Smooth muscle cell (in vitro differentiated cells): ENCODE measurements around the gene LKAAEAR1. TPM values are rescaled to one million over a fixed set of nuclear protein-coding genes. Genes with fewer than 3 reads are reported as not detected.

Experiments
- DNase-seq: peaks from one replicate; lab custom pipeline; 2025; ENCODE audit not compliant: unreplicated experiment; lab: John Stamatoyannopoulos, UW
- H2AFZ ChIP-seq: fragments of 200-600 bp; sonication (generic); 2 replicates; pipeline ENCODE4 v1.6.0; 2016; ENCODE audit warnings: antibody characterized with exemption, low read depth, mild to moderate bottlenecking
- H3F3A ChIP-seq: fragments of 200-600 bp; sonication (generic); 2 replicates; pipeline ENCODE4 v1.6.0; 2017; ENCODE audit warnings: antibody characterized with exemption, low read depth
- H3K27ac ChIP-seq: fragments of 200-600 bp; sonication (generic); 2 replicates; pipeline ENCODE4 v1.5.1; 2016; ENCODE audit warnings: low read depth, mild to moderate bottlenecking
- H3K27me3 ChIP-seq: fragments of 200-600 bp; sonication (generic); 2 replicates; pipeline ENCODE4 v1.6.1; 2016; ENCODE audit warnings: low read depth, mild to moderate bottlenecking
- H3K36me3 ChIP-seq: fragments of 200-600 bp; sonication (generic); 2 replicates; pipeline ENCODE4 v1.5.1; 2016; ENCODE audit warnings: low read depth
- H3K4me1 ChIP-seq: fragments of 200-600 bp; sonication (generic); 2 replicates; pipeline ENCODE4 v1.5.1; 2016; ENCODE audit warnings: low read depth
- H3K4me2 ChIP-seq: fragments of 200-600 bp; sonication (generic); 2 replicates; pipeline ENCODE4 v1.6.0; 2016; ENCODE audit warnings: mild to moderate bottlenecking
- H3K4me3 ChIP-seq: fragments of 200-600 bp; sonication (generic); 2 replicates; pipeline ENCODE4 v1.5.1; 2016; ENCODE audit warnings: mild to moderate bottlenecking
- H3K79me2 ChIP-seq: fragments of 200-600 bp; sonication (generic); 2 replicates; pipeline ENCODE4 v1.6.0; 2016; ENCODE audit warnings: low read depth, mild to moderate bottlenecking
- H3K9ac ChIP-seq: fragments of 200-600 bp; sonication (generic); 2 replicates; pipeline ENCODE4 v1.6.0; 2016; ENCODE audit warnings: low read depth
- H3K9me3 ChIP-seq: fragments of 200-600 bp; sonication (generic); replicated peaks from 2 replicates; pipeline ENCODE4 v1.5.1; 2016; ENCODE audit warnings: low read depth
- H4K20me1 ChIP-seq: fragments of 200-600 bp; sonication (generic); 2 replicates; pipeline ENCODE4 v1.6.0; 2016; ENCODE audit warnings: low read depth
- CTCF ChIP-seq: fragments of 200-600 bp; sonication (generic); IDR thresholded peaks from 2 replicates; pipeline ENCODE4 v1.5.1; 2017; ENCODE audit warnings: borderline replicate concordance, mild to moderate bottlenecking, antibody characterized with exemption; ENCODE audit not compliant: insufficient read depth, poor library complexity, severe bottlenecking
- WGBS: methylation state at CpG from one replicate; pipeline ENCODE4 v1.1.7; 2016; ENCODE audit warnings: low lambda C conversion rate; 5-methylcytosine and 5-hydroxymethylcytosine counted together
- polyA plus RNA-seq: library from polyadenylated mRNA; unstranded; fragments of >200 nt; fragmentation: Nextera tagmentation; extraction: Ambion mirVana; gene quantifications from 2 replicates; pipeline ENCODE4 v1.2.1, GENCODE V29; 2016
- total RNA-seq: library from RNA; depleted of rRNA; stranded (reverse); fragments of >200 nt; gene quantifications from 2 replicates; pipeline ENCODE4 v1.2.3, GENCODE V29; 2014

LKAAEAR1 gene
- total and polyA plus RNA-seq, 2 experiments from 2014 or later = 0.79 TPM; not detected in 1

DNA sequence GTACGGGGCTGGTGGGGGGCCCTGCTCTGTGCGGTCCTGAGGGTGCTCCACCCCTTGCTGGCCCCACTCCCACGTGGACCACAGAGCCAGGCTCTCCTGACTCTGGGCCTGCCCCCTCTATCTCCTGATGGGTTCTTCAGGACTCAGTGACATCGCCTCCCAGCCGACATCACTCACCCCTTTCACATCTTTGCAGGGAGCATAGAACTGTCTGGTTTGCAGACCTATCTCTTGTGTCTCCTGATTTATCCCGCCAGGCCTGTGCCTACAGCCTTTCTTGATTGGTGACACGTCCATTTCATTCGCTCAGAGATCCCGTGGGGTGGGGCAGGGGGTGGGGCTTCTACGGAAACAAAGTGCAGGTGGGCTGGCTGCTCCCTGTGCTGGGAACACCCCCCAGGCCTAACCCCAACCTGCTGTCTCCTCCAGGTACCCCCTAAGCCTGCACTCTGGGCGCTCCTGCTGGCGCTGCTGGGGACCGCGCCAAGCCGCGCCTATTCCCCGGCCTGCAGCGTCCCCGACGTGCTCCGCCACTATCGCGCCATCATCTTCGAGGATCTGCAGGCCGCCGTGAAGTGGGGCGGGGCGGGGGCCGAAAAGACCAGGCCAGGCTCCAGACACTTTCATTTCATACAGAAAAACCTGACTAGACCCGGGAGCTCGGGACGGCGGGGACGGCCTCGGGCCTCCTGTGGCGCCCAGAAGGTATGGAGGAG lies 46.5 kb downstream of the LKAAEAR1 start:
- H4K20me1 ChIP-seq = no peaks in the 10 kb centered on the region
- peaks cover 10% of the 10 kb centered on the region for H3K4me1 ChIP-seq
- peak overlapping the region; percentile 95 for H3K4me2 ChIP-seq
- no peak overlapping the region for H3K27ac ChIP-seq
- WGBS = 19% methylated on average over 36 of the region's 36 CpGs
- H3K9me3 ChIP-seq = no peaks in the 10 kb centered on the region
- peaks cover 41% of the 10 kb centered on the region for H3K27me3 ChIP-seq
- peak; percentile 2 for TF ChIP-seq CTCF
- no peak overlapping the region for H2AFZ ChIP-seq
- H3K36me3 ChIP-seq = no peaks in the 10 kb centered on the region
- peak overlapping the region; percentile 67 for H3K4me3 ChIP-seq
- no peak for DNase-seq
- H3F3A ChIP-seq = no peaks in the 10 kb centered on the region
- no peak overlapping the region for H3K9ac ChIP-seq
- no peaks in the 10 kb centered on the region for H3K79me2 ChIP-seq

GRCh38 chr20:64037199-64037497 lies 47.0 kb downstream of the LKAAEAR1 start:
- Histone ChIP-seq H3K9me3 (no peaks in the 10 kb centered on the region), H3K27ac (no peak overlapping the region), H3K4me1 (peaks cover 7% of the 10 kb centered on the region), H3K4me2 (no peak overlapping the region), H3K36me3 (no peaks in the 10 kb centered on the region), H3K9ac (no peak overlapping the region), H3K4me3 (no peak overlapping the region), H2AFZ (no peak overlapping the region), H4K20me1 (no peaks in the 10 kb centered on the region), H3K27me3 (peaks cover 39% of the 10 kb centered on the region), H3F3A (no peaks in the 10 kb centered on the region), H3K79me2 (no peaks in the 10 kb centered on the region)
- 81% methylated on average over 3 of the region's 3 CpGs for WGBS
- no peak for DNase-seq
- no peak for TF ChIP-seq CTCF

- no peaks in the 10 kb centered on the region for H4K20me1 ChIP-seq
- peaks cover 2% of the 10 kb centered on the region for H3K4me1 ChIP-seq
- no peak overlapping the region for H3K4me3 ChIP-seq
- H3K79me2 ChIP-seq = no peaks in the 10 kb centered on the region
- TF ChIP-seq CTCF = no peak
- peaks cover 33% of the 10 kb centered on the region for H3K27me3 ChIP-seq
- no peaks in the 10 kb centered on the region for H3F3A ChIP-seq
- H3K4me2 ChIP-seq = no peak overlapping the region
- no peak for DNase-seq
- H3K9ac ChIP-seq = no peak overlapping the region
- WGBS = 72% methylated on average over 17 of the region's 17 CpGs
- H3K36me3 ChIP-seq = no peaks in the 10 kb centered on the region
- no peak overlapping the region for H3K27ac ChIP-seq
- no peak overlapping the region for H2AFZ ChIP-seq
- H3K9me3 ChIP-seq = no peaks in the 10 kb centered on the region
These were observed 47.6 kb downstream of the LKAAEAR1 start for GRCh38 chr20:64036346-64037198.
